Spleen (tissue), 11 donors: Measurements from ENCODE around the gene SLC4A8. TPM values are rescaled to one million over a fixed set of nuclear protein-coding genes. Genes with fewer than 3 reads are reported as not detected.
A peak's percentile ranks its signal among the peaks of the same experiment; 100 is the strongest.

Experiments used
- DNase-seq: peaks from one replicate; pipeline ENCODE4 v3.0.0-alpha.2; 2020
- H3K27ac ChIP-seq, 8 donors: fragments of 200-600 bp; sonication (generic) in 7 of 8; 1 replicate in 4 of 8; 2 replicates in 4 of 8; pipeline versions ENCODE4 v1.5.0 to v1.8.0; 2016 to 2021; ENCODE audit warnings: inconsistent platforms in 4 of 8, mild to moderate bottlenecking in 4 of 8, moderate library complexity in 1 of 8
- H3K27me3 ChIP-seq, 7 donors: fragments of 200-600 bp; sonication (generic) in 6 of 7; replicated peaks in 1 of 7; 1 replicate in 4 of 7; 2 replicates in 3 of 7; pipeline versions ENCODE4 v1.5.0 to v1.8.0; 2016 to 2021; ENCODE audit warnings: inconsistent platforms in 3 of 7, mild to moderate bottlenecking in 1 of 7
- H3K36me3 ChIP-seq, 6 donors: fragments of 200-600 bp; sonication (generic) in 5 of 6; 1 replicate in 4 of 6; 2 replicates in 2 of 6; pipeline versions ENCODE4 v1.5.0 to v1.8.0; 2016 to 2021; ENCODE audit warnings: inconsistent platforms in 2 of 6
- H3K4me1 ChIP-seq, 6 donors: fragments of 200-600 bp; sonication (generic) in 5 of 6; 1 replicate in 3 of 6; 2 replicates in 3 of 6; pipeline versions ENCODE4 v1.5.0 to v1.8.0; 2016 to 2021; ENCODE audit warnings: inconsistent platforms in 3 of 6
- H3K4me3 ChIP-seq, 8 donors: fragments of 200-600 bp; sonication (generic) in 7 of 8; 1 replicate in 4 of 8; 2 replicates in 4 of 8; pipeline versions ENCODE4 v1.5.0 to v1.8.0; 2016 to 2021; ENCODE audit warnings: inconsistent platforms in 4 of 8, mild to moderate bottlenecking in 4 of 8, moderate library complexity in 2 of 8
- H3K9me3 ChIP-seq, 8 donors: fragments of 200-600 bp; sonication (generic) in 7 of 8; 1 replicate in 4 of 8; 2 replicates in 4 of 8; pipeline versions ENCODE4 v1.5.0 to v1.8.0; 2016 to 2021; ENCODE audit warnings: inconsistent platforms in 4 of 8
- CTCF ChIP-seq, 11 experiments: fragments of 200-600 bp in 7 of 11; fragments of 450-650 bp in 4 of 11; sonication (generic) in 4 of 11; IDR thresholded peaks in 8 of 11; conservative IDR thresholded peaks in 3 of 11; 1 replicate in 7 of 11; 2 replicates in 4 of 11; pipeline versions ENCODE4 v1.4.0 to v1.8.0; 2016 to 2021; ENCODE audit warnings: antibody characterized with exemption in 11 of 11, inconsistent platforms in 4 of 11, mild to moderate bottlenecking in 1 of 11
- POLR2A ChIP-seq, 3 donors: fragments of 450-650 bp; IDR thresholded peaks; one replicate each; pipeline ENCODE4 v1.5.1; 2017; ENCODE audit warnings: antibody characterized with exemption in 3 of 3, mild to moderate bottlenecking in 1 of 3
- POLR2AphosphoS5 ChIP-seq, 3 donors: sonication (generic); formaldehyde crosslinking; IDR thresholded peaks; one replicate each; pipeline ENCODE4 v1.5.1; 2017; ENCODE audit warnings: antibody characterized with exemption in 3 of 3
- WGBS, 5 donors: extraction: QIAGEN DNeasy Blood & Tissue Kit in 3 of 5; methylation state at CpG; one replicate each; pipeline versions ENCODE4 v1.1.5 to v1.1.7; 2013 to 2018; 5-methylcytosine and 5-hydroxymethylcytosine counted together
- intact Hi-C: fragments of 100-400 bp; cut with DNase I; formaldehyde crosslinking; loops from one replicate; pipeline ENCODE4 v1.15.0; 2023; ENCODE audit warnings: low total_unique reads
- polyA plus RNA-seq, 3 donors: library from polyadenylated mRNA; stranded (reverse); fragments of 200-250 nt; gene quantifications; one replicate each; pipeline ENCODE4 v1.2.1, GENCODE V29; 2013
- total RNA-seq, 7 donors: library from RNA; depleted of rRNA in 3 of 7; stranded (reverse); fragments of >200 nt in 3 of 7; fragmentation: NEBNext Ultra II Directional in 4 of 7; extraction: Animal tissue kit (Norgen Biotek cat#: 25700) in 4 of 7; gene quantifications; one replicate each; pipeline versions ENCODE4 v1.1.0 to v1.2.1, GENCODE V29; 2016 to 2021
- donor health status: healthy with polysubstance abuse.
- donor health status: DM: no; HTN: no; CAD: no; lungs with moderate emphysema.
- donor health status: DM: no; HTN: no; CAD: no.
- donor health status: Bipolar disorder and iron deficiency.
- donor health status: healthy.
- donor health status: DM: no; HTN: no; CAD: no.
- donor health status: DM: yes; HTN: yes; CAD: no.

Gene SLC4A8
- total and polyA plus RNA-seq, 10 donors, result 0.88 to 9.7 (median 4.8) TPM

- Histone ChIP-seq H3K9me3 (no peaks in the 10 kb centered on the region), H3K4me1 (peaks cover 24 to 92% (median 82%) of the 10 kb centered on the region in 6 donors), H3K36me3 (no peaks in the 10 kb centered on the region), H3K4me3 (peak within 1 kb of the TSS; percentile 52 to 80 (median 70)), H3K27ac (peak within 1 kb of the TSS; percentile 24 to 89 (median 80)), H3K27me3 (peaks cover 0 to 14% (median 0%) of the 10 kb centered on the region in 7 donors)
- TF ChIP-seq POLR2AphosphoS5 (IDR thresholded peaks at IDR 0.05) (peak; percentile 37 to 68 (median 56)), POLR2A (IDR thresholded peaks at IDR 0.05) (peak in 1 of 3 donors; percentile 4), CTCF (IDR thresholded peaks at IDR 0.05 in 8 of 11, conservative IDR thresholded peaks at IDR 0.05 in 3 of 11) (peak in 1 of 11 experiments; percentile 5)
- 0 to 1% (median 1%) methylated on average over 32 to 73 of the region's 73 CpGs for WGBS, 5 donors
- intact Hi-C loops, result no loop called here
- DNase-seq, result peak; percentile 92
These were observed 33.1 kb upstream of the SLC4A8 start, which contains the start of gene GALNT6 for GRCh38 chr12:51391283-51392123. GALNT6 (minus strand) TSS chr12:51391406; CDS start chr12:51379781, 11,625 bp downstream.

DNA sequence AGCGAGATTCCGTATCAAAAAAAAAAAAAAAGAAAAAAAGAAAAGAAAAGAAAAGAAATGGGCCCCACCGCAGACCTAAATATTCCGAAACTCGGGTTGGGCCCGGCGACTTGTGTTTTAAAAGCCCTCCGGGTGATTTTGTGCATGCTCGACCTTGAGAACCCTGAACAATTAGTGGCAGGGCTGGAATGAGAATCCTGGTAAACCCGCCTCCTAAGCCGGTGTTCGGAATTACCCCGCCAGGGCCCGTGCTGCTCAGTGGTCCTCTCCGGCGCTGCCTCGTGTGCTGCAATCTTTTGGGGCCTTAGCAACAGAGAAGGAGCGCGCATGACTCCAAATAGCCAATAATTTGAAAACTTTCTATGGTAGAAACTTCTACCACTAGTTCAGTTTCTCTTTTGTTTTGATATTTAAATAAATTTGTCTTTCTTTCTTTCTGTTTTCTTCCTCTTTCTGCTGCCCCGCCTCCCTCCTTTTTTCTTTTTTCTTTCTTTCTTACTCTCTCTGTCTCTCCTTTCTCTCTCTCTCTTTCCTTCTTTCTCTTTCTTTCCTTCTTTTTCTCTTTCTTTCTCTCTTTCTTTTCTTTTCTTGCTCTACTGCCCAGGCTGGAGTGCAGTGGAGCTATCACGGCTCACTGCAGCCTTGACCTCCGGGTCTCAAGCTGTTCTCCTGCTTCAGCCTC is 31.9 kb upstream of the SLC4A8 start:
- TF ChIP-seq POLR2A (IDR thresholded peaks at IDR 0.05), result no peak
- peak in 1 of 3 donors; percentile 59 for TF ChIP-seq POLR2AphosphoS5 (IDR thresholded peaks at IDR 0.05)
- TF ChIP-seq CTCF (IDR thresholded peaks at IDR 0.05 in 8 of 11, conservative IDR thresholded peaks at IDR 0.05 in 3 of 11), result no peak
- no peaks in the 10 kb centered on the region for H3K36me3 ChIP-seq
- H3K9me3 ChIP-seq, result no peaks in the 10 kb centered on the region
- no peak for DNase-seq
- intact Hi-C loops, result no loop called here
- peaks cover 0 to 14% (median 0%) of the 10 kb centered on the region in 7 donors for H3K27me3 ChIP-seq
- 41 to 49% (median 47%) methylated on average over 20 to 22 of the region's 22 CpGs for WGBS, 5 donors
- peaks cover 24 to 94% (median 82%) of the 10 kb centered on the region in 6 donors for H3K4me1 ChIP-seq
- H3K27ac ChIP-seq, result peak overlapping the region in 6 of 8 donors; percentile 48 to 89 (median 82)
- H3K4me3 ChIP-seq, result peak overlapping the region; percentile 52 to 80 (median 70)

- peaks cover 19 to 94% (median 81%) of the 10 kb centered on the region in 6 donors for H3K4me1 ChIP-seq
- intact Hi-C loops, result no loop called here
- no peak for DNase-seq
- TF ChIP-seq POLR2AphosphoS5 (IDR thresholded peaks at IDR 0.05) (peak in 2 of 3 donors; percentile 26 to 61), CTCF (IDR thresholded peaks at IDR 0.05 in 8 of 11, conservative IDR thresholded peaks at IDR 0.05 in 3 of 11) (no peak)
- no peaks in the 10 kb centered on the region for H3K9me3 ChIP-seq
- peaks cover 0 to 14% (median 0%) of the 10 kb centered on the region in 7 donors for H3K27me3 ChIP-seq
- WGBS, 5 donors, result 65 to 71% (median 65%) methylated on average over 14 of the region's 14 CpGs
- no peaks in the 10 kb centered on the region for H3K36me3 ChIP-seq
- H3K27ac ChIP-seq, result peak overlapping the region in 6 of 8 donors; percentile 11 to 89 (median 82)
- peak overlapping the region in 1 of 8 donors; percentile 32 for H3K4me3 ChIP-seq
These were observed 30.7 kb upstream of the SLC4A8 start for GRCh38 chr12:51393676-51394545.
